ENCODE data around the gene DNMT1.

The DNMT1 gene

GRCh38 chr19:10112037-10112761 is 82.6 kb downstream of the DNMT1 start:
- no peak overlapping the region for H3K27ac ChIP-seq (ENCODE audit: low read depth, low read length)
- no peak overlapping the region for H3K4me3 ChIP-seq (ENCODE audit: low read depth in 1 of 2, low read length in 2 of 2)
- no peaks in the 10 kb centered on the region for H3K27me3 ChIP-seq (ENCODE audit: control insufficient read depth in 1 of 2, insufficient read depth in 2 of 2, low read length in 2 of 2)
- H3K4me1 ChIP-seq (ENCODE audit: insufficient read depth, low read length) = peaks cover 3% of the 10 kb centered on the region
- H3K9ac ChIP-seq (ENCODE audit: low read length) = no peak overlapping the region
- H3K36me3 ChIP-seq (ENCODE audit: insufficient read depth, low read length) = peaks cover 59% of the 10 kb centered on the region
- no peaks in the 10 kb centered on the region for H3K9me3 ChIP-seq (ENCODE audit: low read length)

GRCh38 chr19:10111405-10111811 is 83.3 kb downstream of the DNMT1 start, which contains the start of gene P2RY11:
Gene P2RY11 (plus strand): TSS chr19:10111693. CDS start chr19:10111722, 29 bp downstream.
- peaks cover 9% of the 10 kb centered on the region for H3K4me1 ChIP-seq (ENCODE audit: insufficient read depth, low read length)
- no peaks in the 10 kb centered on the region for H3K9me3 ChIP-seq (ENCODE audit: low read length)
- H3K36me3 ChIP-seq (ENCODE audit: insufficient read depth, low read length) = peaks cover 51% of the 10 kb centered on the region
- no peak within 1 kb of the TSS for H3K9ac ChIP-seq (ENCODE audit: low read length)
- no peak within 1 kb of the TSS for H3K27ac ChIP-seq (ENCODE audit: low read depth, low read length)
- no peaks in the 10 kb centered on the region for H3K27me3 ChIP-seq (ENCODE audit: control insufficient read depth in 1 of 2, insufficient read depth in 2 of 2, low read length in 2 of 2)
- no peak within 1 kb of the TSS for H3K4me3 ChIP-seq (ENCODE audit: low read depth in 1 of 2, low read length in 2 of 2)

GRCh38 chr19:10110972-10111317 is 83.8 kb downstream of the DNMT1 start:
- no peak overlapping the region for H3K27ac ChIP-seq (ENCODE audit: low read depth, low read length)
- no peaks in the 10 kb centered on the region for H3K27me3 ChIP-seq (ENCODE audit: control insufficient read depth in 1 of 2, insufficient read depth in 2 of 2, low read length in 2 of 2)
- H3K9me3 ChIP-seq (ENCODE audit: low read length) = no peaks in the 10 kb centered on the region
- no peak overlapping the region for H3K4me3 ChIP-seq (ENCODE audit: low read depth in 1 of 2, low read length in 2 of 2)
- no peak overlapping the region for H3K9ac ChIP-seq (ENCODE audit: low read length)
- peaks cover 9% of the 10 kb centered on the region for H3K4me1 ChIP-seq (ENCODE audit: insufficient read depth, low read length)
- H3K36me3 ChIP-seq (ENCODE audit: insufficient read depth, low read length) = peaks cover 47% of the 10 kb centered on the region

GRCh38 chr19:10110076-10110971 is 84.4 kb downstream of the DNMT1 start:
- Histone ChIP-seq H3K9ac (ENCODE audit: low read length) (no peak overlapping the region), H3K36me3 (ENCODE audit: insufficient read depth, low read length) (peaks cover 42% of the 10 kb centered on the region), H3K4me3 (ENCODE audit: low read depth in 1 of 2, low read length in 2 of 2) (no peak overlapping the region), H3K4me1 (ENCODE audit: insufficient read depth, low read length) (peaks cover 15% of the 10 kb centered on the region), H3K27ac (ENCODE audit: low read depth, low read length) (no peak overlapping the region), H3K27me3 (ENCODE audit: control insufficient read depth in 1 of 2, insufficient read depth in 2 of 2, low read length in 2 of 2) (no peaks in the 10 kb centered on the region), H3K9me3 (ENCODE audit: low read length) (no peaks in the 10 kb centered on the region)

- H3K4me1 ChIP-seq (ENCODE audit: insufficient read depth, low read length) = peaks cover 16% of the 10 kb centered on the region
- H3K9ac ChIP-seq (ENCODE audit: low read length) = no peak overlapping the region
- H3K36me3 ChIP-seq (ENCODE audit: insufficient read depth, low read length) = peaks cover 34% of the 10 kb centered on the region
- no peaks in the 10 kb centered on the region for H3K9me3 ChIP-seq (ENCODE audit: low read length)
- H3K4me3 ChIP-seq (ENCODE audit: low read depth in 1 of 2, low read length in 2 of 2) = no peak overlapping the region
- H3K27me3 ChIP-seq (ENCODE audit: control insufficient read depth in 1 of 2, insufficient read depth in 2 of 2, low read length in 2 of 2) = no peaks in the 10 kb centered on the region
- H3K27ac ChIP-seq (ENCODE audit: low read depth, low read length) = no peak overlapping the region
These were observed 85.2 kb downstream of the DNMT1 start for GRCh38 chr19:10109528-10109927.

GRCh38 chr19:10107817-10108367 is 86.9 kb downstream of the DNMT1 start:
- no peaks in the 10 kb centered on the region for H3K9me3 ChIP-seq (ENCODE audit: low read length)
- no peak overlapping the region for H3K4me3 ChIP-seq (ENCODE audit: low read depth in 1 of 2, low read length in 2 of 2)

GRCh38 chr19:10107254-10107653 is 87.5 kb downstream of the DNMT1 start:
- H3K4me3 ChIP-seq (ENCODE audit: low read depth in 1 of 2, low read length in 2 of 2) = peak overlapping the region in 1 of 2 donors; percentile 77
- H3K27me3 ChIP-seq (ENCODE audit: control insufficient read depth in 1 of 2, insufficient read depth in 2 of 2, low read length in 2 of 2) = no peaks in the 10 kb centered on the region
- no peak overlapping the region for H3K27ac ChIP-seq (ENCODE audit: low read depth, low read length)
- peaks cover 16% of the 10 kb centered on the region for H3K4me1 ChIP-seq (ENCODE audit: insufficient read depth, low read length)
- no peaks in the 10 kb centered on the region for H3K9me3 ChIP-seq (ENCODE audit: low read length)
- H3K36me3 ChIP-seq (ENCODE audit: insufficient read depth, low read length) = peaks cover 30% of the 10 kb centered on the region
- peak overlapping the region; percentile 27 for H3K9ac ChIP-seq (ENCODE audit: low read length)

More at GRCh38 chr19:10107817-10108367, 86.9 kb downstream of the DNMT1 start:
- Histone ChIP-seq H3K27me3 (ENCODE audit: control insufficient read depth in 1 of 2, insufficient read depth in 2 of 2, low read length in 2 of 2) (no peaks in the 10 kb centered on the region), H3K36me3 (ENCODE audit: insufficient read depth, low read length) (peaks cover 30% of the 10 kb centered on the region), H3K4me1 (ENCODE audit: insufficient read depth, low read length) (peaks cover 16% of the 10 kb centered on the region), H3K9ac (ENCODE audit: low read length) (no peak overlapping the region), H3K27ac (ENCODE audit: low read depth, low read length) (no peak overlapping the region)

GRCh38 chr19:10106100-10106936 is 88.4 kb downstream of the DNMT1 start, which contains the start of gene PPAN:
Gene PPAN (plus strand): TSS chr19:10106362. CDS start chr19:10106395, 33 bp downstream.
- peak within 1 kb of the TSS; percentile 27 for H3K9ac ChIP-seq (ENCODE audit: low read length)
- peaks cover 16% of the 10 kb centered on the region for H3K4me1 ChIP-seq (ENCODE audit: insufficient read depth, low read length)
- H3K9me3 ChIP-seq (ENCODE audit: low read length) = no peaks in the 10 kb centered on the region
- H3K4me3 ChIP-seq (ENCODE audit: low read depth in 1 of 2, low read length in 2 of 2) = peak within 1 kb of the TSS; percentile 77 to 89
- H3K36me3 ChIP-seq (ENCODE audit: insufficient read depth, low read length) = peaks cover 30% of the 10 kb centered on the region
- peak within 1 kb of the TSS; percentile 63 for H3K27ac ChIP-seq (ENCODE audit: low read depth, low read length)
- H3K27me3 ChIP-seq (ENCODE audit: control insufficient read depth in 1 of 2, insufficient read depth in 2 of 2, low read length in 2 of 2) = no peaks in the 10 kb centered on the region

GRCh38 chr19:10105509-10106099 is 89.1 kb downstream of the DNMT1 start:
- no peak overlapping the region for H3K9ac ChIP-seq (ENCODE audit: low read length)
- H3K27ac ChIP-seq (ENCODE audit: low read depth, low read length) = no peak overlapping the region
- no peaks in the 10 kb centered on the region for H3K27me3 ChIP-seq (ENCODE audit: control insufficient read depth in 1 of 2, insufficient read depth in 2 of 2, low read length in 2 of 2)
- peaks cover 26% of the 10 kb centered on the region for H3K36me3 ChIP-seq (ENCODE audit: insufficient read depth, low read length)
- H3K4me3 ChIP-seq (ENCODE audit: low read depth in 1 of 2, low read length in 2 of 2) = peak overlapping the region; percentile 77 to 89
- no peaks in the 10 kb centered on the region for H3K9me3 ChIP-seq (ENCODE audit: low read length)
- H3K4me1 ChIP-seq (ENCODE audit: insufficient read depth, low read length) = peaks cover 16% of the 10 kb centered on the region

GRCh38 chr19:10104665-10105508 is 89.9 kb downstream of the DNMT1 start:
- no peak overlapping the region for H3K4me3 ChIP-seq (ENCODE audit: low read depth in 1 of 2, low read length in 2 of 2)
- no peaks in the 10 kb centered on the region for H3K27me3 ChIP-seq (ENCODE audit: control insufficient read depth in 1 of 2, insufficient read depth in 2 of 2, low read length in 2 of 2)
- H3K36me3 ChIP-seq (ENCODE audit: insufficient read depth, low read length) = peaks cover 23% of the 10 kb centered on the region
- no peaks in the 10 kb centered on the region for H3K9me3 ChIP-seq (ENCODE audit: low read length)
- H3K9ac ChIP-seq (ENCODE audit: low read length) = no peak overlapping the region
- H3K27ac ChIP-seq (ENCODE audit: low read depth, low read length) = no peak overlapping the region
- H3K4me1 ChIP-seq (ENCODE audit: insufficient read depth, low read length) = peaks cover 16% of the 10 kb centered on the region
